Inferior parietal cortex (tissue), 1 donor: ENCODE data around the gene TMPRSS5.
"Not testable (repeated sequence)": the region's sequence is repeated elsewhere in the genome, so short reads cannot be mapped to it uniquely, and the experiment has no call there.

Source experiments
- DNase-seq: peaks from one replicate; pipeline ENCODE4 v3.0.0-alpha.2; 2016; ENCODE audit errors: extremely low spot score

Gene TMPRSS5

GRCh38 chr11:113697756-113698407 lies 8.2 kb downstream of the TMPRSS5 start:
- DNase-seq: no peak

DNA sequence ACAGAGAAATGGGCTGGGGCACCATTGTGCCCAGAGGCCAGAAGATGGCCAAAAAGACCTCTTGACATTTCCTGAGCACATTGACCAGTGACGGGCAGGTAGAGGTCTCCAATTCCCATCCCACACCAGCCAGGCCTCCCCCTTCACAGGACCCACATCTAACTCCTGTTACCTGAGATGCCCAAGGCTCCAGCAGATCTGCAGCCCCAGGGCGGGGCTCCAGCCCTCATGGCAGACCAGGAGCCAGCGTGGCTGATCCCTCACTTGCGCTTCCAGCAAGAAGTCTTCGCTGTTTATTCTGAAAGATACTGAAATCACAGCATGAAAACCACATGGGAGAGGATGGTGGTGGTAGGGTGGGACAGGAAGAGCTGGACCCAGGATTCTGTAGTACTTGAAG lies 9.0 kb downstream of the TMPRSS5 start:
- DNase-seq: no peak

DNA sequence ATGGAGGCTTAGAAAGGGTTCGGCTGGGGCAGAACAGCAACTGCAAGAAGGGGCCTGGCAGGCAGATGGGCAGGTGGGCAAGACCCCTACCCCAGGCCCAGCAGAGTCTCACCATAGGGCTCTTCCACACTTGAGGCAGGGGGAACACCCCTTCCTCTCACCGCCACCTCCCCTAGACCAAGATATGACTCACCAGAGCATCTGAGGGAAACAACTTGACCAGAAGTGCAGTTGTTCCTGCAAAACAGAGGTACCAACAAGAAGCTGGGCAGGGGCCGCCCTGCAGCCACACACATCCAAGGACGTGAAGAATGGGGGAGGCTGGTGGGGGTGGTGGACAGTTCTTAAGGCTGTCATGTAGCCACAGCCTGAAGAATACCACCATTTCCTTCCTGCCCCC lies 10.9 kb downstream of the TMPRSS5 start:
- DNase-seq: no peak

- DNase-seq: no peak
Measured at GRCh38 chr11:113694390-113694789, 11.7 kb downstream of the TMPRSS5 start.

DNA sequence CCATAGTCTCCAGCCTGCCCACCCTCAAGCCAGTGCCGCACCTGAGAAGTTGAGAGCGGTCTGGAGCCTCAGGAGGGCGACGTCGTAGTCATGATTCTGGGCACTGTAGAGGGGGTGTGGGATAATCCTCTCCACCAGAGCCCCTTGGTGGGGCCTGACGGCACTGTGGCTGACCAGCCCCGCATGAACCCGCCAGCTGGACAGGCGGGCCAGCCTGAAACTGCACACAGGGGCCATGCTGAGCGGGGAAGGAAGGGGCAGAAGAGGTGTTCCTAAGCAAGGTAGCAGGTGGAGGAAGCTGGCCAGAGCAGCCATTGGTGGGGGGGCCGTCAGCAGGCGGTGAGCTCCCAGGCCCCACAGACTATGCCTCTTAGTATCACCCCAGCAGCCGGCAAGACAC lies 13.1 kb downstream of the TMPRSS5 start:
- DNase-seq: no peak

GRCh38 chr11:113690619-113691569 lies 15.2 kb downstream of the TMPRSS5 start:
- DNase-seq: no peak

DNA sequence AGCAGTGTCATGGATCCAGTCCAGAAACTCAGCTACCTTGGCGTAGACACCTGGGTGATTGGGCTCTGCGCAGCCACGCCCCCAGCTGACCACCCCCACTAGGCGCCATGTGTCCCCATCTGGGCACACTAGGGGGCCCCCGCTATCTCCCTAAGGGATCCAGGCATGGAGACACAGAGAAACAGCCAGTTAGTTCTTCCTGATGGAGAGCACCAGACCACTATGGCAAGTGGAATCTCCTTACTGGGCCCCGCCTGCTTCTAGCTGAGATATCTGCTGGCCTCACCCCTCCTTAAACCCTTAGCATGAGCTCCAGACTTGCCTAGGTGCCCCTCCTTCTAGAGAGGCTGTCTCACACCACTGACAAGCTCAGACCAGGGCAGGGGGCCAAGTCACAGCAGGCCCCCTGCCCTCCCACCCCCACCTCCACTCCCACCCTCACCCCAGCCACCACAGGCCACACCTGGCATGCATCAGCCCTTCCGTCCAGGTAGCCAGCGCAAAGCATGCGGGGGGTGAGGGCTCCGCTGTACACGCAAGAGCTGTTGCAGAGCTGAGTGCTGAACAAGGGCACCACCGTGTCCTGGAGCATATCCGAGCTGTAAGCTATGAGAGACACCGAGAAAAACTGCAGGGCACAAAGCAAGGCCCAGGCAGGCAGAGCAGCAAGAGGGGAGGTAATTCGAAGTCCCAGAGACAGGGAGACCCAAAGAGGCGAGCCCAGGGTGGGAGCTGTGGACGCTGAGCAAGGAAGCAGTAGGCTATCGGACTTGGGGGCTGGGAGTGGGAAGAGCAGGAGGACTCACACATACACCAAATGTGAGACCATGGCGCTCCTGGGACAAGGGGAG lies 16.1 kb downstream of the TMPRSS5 start:
- DNase-seq: no peak

- no peak for DNase-seq
Measured at GRCh38 chr11:113685654-113686359, 20.3 kb downstream of the TMPRSS5 start.

DNA sequence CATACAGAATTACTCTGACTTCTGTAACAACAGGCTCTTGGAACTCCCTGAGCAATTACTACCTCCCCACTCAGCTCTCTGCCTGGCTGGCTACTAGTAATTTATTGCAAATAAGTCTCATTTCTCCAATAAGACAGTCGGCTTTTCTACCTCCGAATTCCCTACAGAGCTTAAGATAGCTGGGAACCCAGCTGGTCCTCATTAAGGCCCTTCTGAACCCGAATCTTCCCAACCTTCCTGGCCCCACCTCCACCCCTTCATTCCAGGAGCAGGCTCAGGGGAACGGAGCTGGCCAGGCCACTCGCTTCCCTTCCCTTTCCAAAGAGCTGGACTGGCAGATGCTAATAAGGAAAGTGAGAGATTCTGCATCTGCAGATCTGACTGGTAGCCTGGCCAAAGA lies 21.6 kb downstream of the TMPRSS5 start:
- DNase-seq: no peak

DNA sequence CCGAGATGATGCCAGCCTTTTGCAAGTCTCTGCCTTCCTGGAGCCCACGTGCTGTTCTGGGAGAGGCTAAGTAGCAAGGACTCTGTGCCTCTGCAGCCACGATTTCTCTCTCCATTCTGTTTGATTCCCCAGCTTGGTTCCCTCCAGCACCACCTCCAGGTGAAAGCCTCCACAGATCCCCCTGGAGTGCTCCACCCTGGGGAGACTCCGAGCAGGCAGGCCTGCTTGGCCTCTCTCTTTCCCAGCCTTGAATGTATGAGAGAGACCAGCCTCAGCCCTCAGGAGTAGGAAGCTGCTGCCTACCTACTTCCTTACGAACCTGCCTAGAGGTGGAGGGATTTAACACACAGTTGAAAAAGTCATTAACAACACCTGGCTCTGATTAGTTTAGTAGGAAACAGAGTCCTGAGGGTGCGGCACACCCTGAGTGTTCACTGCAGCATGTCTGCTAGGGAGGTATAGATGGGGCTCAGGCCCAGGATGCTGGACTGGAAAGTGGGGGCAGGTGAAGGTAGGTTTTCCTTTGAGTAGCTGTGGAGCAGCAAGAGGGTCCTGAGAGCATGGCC lies 22.5 kb downstream of the TMPRSS5 start:
- DNase-seq: no peak

- no peak for DNase-seq
Measured at GRCh38 chr11:113681711-113682413, 24.2 kb downstream of the TMPRSS5 start.

DNA sequence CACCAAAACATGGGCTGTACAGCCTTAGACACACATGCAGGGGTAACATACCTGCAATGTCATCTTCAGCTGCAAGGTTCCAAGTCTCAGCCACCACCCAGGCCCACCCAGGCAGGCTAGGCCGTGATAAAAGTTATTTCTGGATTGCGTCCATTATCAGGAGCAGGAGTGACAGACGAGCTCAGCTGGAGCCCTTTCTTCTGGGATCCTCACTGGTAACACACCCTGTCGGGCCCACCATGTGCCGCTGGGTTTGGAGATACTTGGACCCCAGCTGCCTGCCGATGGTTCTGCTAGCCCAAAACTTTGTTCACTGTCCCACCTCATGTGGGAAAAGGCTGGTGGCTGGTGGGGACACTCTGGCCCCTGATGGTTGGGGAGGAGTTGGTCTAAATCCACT lies 24.8 kb downstream of the TMPRSS5 start:
- DNase-seq: no peak

DNA sequence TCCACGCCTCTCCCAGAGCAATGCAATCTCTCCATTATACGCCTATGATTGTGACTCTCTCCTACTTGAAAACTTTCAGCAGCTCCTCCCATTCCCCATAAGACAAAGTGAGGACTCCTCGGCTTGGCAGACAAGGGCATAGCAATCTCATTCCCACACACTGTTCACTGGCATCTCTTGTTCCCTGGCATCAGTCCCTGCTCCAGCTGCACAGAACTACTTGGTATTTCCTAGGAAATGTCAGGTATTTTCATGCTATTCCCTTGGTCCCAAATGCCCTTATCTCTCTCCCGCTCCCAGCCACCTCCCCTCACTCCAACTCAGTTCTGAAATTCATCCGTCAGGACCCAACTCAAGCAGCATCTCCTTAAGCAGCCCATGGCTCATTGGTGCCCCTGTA lies 28.4 kb downstream of the TMPRSS5 start:
- DNase-seq: peak; percentile 21

- no peak for DNase-seq
Measured at GRCh38 chr11:113675565-113675964, 30.5 kb downstream of the TMPRSS5 start.

- no peak for DNase-seq
Measured at GRCh38 chr11:113675003-113675561, 31.0 kb downstream of the TMPRSS5 start.

- no peak for DNase-seq
Measured at GRCh38 chr11:113674397-113674685, 31.8 kb downstream of the TMPRSS5 start.

DNA sequence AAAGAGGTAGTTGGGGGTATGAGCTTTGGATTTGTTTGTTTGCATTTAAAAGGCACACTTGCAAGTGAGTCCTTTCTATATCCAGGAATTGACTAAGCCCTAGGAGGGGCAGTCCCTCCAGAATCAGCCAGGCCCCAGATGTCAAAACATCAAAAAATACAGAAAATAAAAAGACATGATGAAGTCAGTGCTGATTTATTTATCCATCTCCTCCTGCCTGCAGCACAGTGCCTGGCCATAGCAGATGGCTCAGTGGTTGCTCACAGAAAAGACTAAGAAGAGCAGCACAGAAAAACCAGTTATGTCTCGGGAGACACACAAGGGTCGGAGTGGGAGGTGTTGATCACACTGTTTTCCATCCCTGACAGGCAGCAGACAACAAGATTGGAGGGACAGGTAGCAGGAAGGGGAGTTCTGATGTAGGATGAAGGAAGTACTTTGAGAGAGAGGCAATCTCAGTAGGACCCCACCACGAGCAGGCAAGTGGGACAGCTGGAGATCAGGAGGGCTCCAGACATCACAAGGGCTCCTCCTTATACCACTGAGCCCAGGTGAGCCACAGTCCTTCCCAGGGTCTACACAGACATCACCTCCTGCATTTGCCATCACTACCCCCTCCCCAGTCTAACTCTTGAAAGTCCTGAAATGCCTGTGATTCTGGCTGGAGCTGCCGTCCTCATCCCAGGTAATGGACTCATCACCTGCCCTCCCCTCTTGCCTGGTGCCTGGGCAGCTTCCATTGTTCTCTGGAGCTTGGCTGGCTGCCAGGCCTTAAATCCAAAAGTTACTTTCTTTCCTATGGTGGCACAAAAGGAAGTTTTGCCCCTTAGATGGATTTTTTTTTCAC lies 32.3 kb downstream of the TMPRSS5 start:
- no peak for DNase-seq

DNA sequence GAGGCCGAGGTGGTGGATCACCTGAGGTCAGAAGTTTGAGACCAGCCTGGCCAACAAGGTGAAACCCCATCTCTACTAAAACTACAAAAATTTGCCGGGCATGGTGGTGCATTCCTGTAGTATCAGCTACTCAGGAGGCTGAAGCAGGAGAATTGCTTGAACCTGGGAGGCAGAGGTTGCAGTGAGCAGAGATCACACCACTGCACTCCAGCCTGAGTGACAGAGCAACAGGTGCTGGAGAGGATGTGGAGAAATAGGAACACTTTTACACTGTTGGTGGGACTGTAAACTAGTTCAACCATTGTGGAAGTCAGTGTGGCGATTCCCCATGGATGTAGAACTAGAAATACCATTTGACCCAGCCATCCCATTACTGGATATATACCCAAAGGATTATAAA lies 34.2 kb downstream of the TMPRSS5 start:
- not testable (repeated sequence) for DNase-seq

DNA sequence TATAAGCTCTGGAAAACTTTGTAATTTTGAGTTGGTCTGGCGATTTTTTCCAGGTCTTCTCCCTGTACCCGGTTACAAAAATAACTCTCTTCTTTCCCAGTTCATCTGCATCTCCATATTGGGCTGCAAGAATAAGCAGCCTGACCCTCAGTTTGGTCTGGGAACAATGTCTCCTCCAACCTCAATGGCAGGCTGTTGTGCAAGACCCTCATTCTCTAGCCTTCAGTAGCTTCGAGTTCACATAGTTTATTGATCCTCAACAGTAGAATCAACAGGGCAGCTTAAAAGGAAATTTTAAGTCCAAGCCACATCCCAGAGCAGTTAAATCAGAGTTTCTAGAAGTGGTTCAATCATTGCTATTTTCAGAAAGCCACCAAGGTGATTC lies 35.3 kb downstream of the TMPRSS5 start:
- DNase-seq: no peak
